Endothelial cell of umbilical vein (primary cell): Measurements from ENCODE around the gene SIVA1. TPM values are rescaled to one million over a fixed set of nuclear protein-coding genes. Genes with fewer than 3 reads are reported as not detected.

ENCODE experiments used
- BruUV-seq: library from RNA; stranded (reverse); fragments of 400-500 nt; replicated peaks from 2 replicates; lab custom pipeline; 2021; lab: Mats Ljungman, UMichigan
- CTCF ChIA-PET: fragments of 300-600, 350-600 bp; sonication (Branson Sonifier 250); formaldehyde crosslinking; loops from one replicate; lab custom pipeline; 2021; ENCODE audit warnings: antibody characterized with exemption, inconsistent platforms; lab: Charles Lee
- POLR2A ChIA-PET: fragments of 300-600, 350-600 bp; sonication (Branson Sonifier 250); formaldehyde crosslinking; loops from one replicate; lab custom pipeline; 2021; ENCODE audit warnings: antibody characterized with exemption, inconsistent platforms; lab: Charles Lee
- DNase-seq: peaks from one replicate; pipeline ENCODE4 v3.0.0-alpha.2; 2011; ENCODE audit warnings: low read depth, low spot score
- FAIRE-seq: peaks from 2 replicates; lab custom pipeline; 2011; peaks lifted over from hg19 to GRCh38; lab: Jason Lieb, UNC
- H2AFZ ChIP-seq: 2 replicates; pipeline ENCODE4 v1.6.0; 2012; ENCODE audit warnings: low read depth, low read length, control low read depth, inconsistent platforms
- H3K27ac ChIP-seq: 2 replicates; pipeline ENCODE4 v1.5.1; 2011; ENCODE audit warnings: low read depth, mild to moderate bottlenecking, control low read depth, low read length, moderate library complexity; ENCODE audit not compliant: insufficient read depth
- H3K27me3 ChIP-seq, 2 experiments: 2 replicates each; pipeline versions ENCODE4 v1.6.0 to v1.6.1; 2011; ENCODE audit warnings: low read length in 2 of 2, mixed read lengths in 1 of 2; ENCODE audit not compliant: control insufficient read depth in 2 of 2, insufficient read depth in 2 of 2
- H3K36me3 ChIP-seq, 2 experiments: 2 replicates in 1 of 2; 3 replicates in 1 of 2; pipeline ENCODE4 v1.5.1; 2011; ENCODE audit warnings: low read length in 2 of 2, mild to moderate bottlenecking in 1 of 2, moderate library complexity in 1 of 2; ENCODE audit not compliant: control insufficient read depth in 2 of 2, insufficient read depth in 2 of 2; ENCODE audit errors: extremely low read depth in 1 of 2
- H3K4me1 ChIP-seq: 3 replicates; pipeline ENCODE4 v1.5.1; 2011; ENCODE audit warnings: mild to moderate bottlenecking, low read length; ENCODE audit not compliant: control insufficient read depth, insufficient read depth; ENCODE audit errors: extremely low read depth
- H3K4me2 ChIP-seq: 2 replicates; pipeline ENCODE4 v1.6.1; 2011; ENCODE audit warnings: low read length, control low read depth, mixed read lengths; ENCODE audit not compliant: insufficient read depth
- H3K4me3 ChIP-seq, 3 experiments: fragments of 200-600 bp in 1 of 3; sonication (generic), shearing (Covaris generic) in 1 of 3; replicated peaks in 1 of 3; 2 replicates each; pipeline ENCODE4 v1.5.1; 2011 to 2016; ENCODE audit warnings: control low read depth in 3 of 3, low read length in 3 of 3, mild to moderate bottlenecking in 2 of 3, inconsistent platforms in 1 of 3, low read depth in 1 of 3, moderate library complexity in 1 of 3; ENCODE audit not compliant: insufficient read depth in 1 of 3
- H3K79me2 ChIP-seq: 2 replicates; pipeline ENCODE4 v1.6.0; 2012; ENCODE audit warnings: low read length, inconsistent platforms; ENCODE audit not compliant: control insufficient read depth, insufficient read depth
- H3K9ac ChIP-seq: replicated peaks from 2 replicates; pipeline ENCODE3; 2011; ENCODE audit warnings: low read length, control low read depth; ENCODE audit not compliant: insufficient read depth; ENCODE audit errors: extremely low read depth
- H3K9me1 ChIP-seq: replicated peaks from 3 replicates; pipeline ENCODE4 v1.6.0; 2011; ENCODE audit warnings: mild to moderate bottlenecking, low read length; ENCODE audit not compliant: control insufficient read depth, insufficient read depth; ENCODE audit errors: extremely low read depth
- H3K9me3 ChIP-seq: replicated peaks from 2 replicates; pipeline ENCODE4 v1.5.1; 2012; ENCODE audit warnings: low read length, inconsistent platforms; ENCODE audit not compliant: control insufficient read depth, insufficient read depth
- H4K20me1 ChIP-seq: replicated peaks from 2 replicates; pipeline ENCODE3; 2011; ENCODE audit warnings: mild to moderate bottlenecking, low read length; ENCODE audit not compliant: control insufficient read depth, insufficient read depth; ENCODE audit errors: extremely low read depth
- EZH2 ChIP-seq: IDR thresholded peaks from 2 replicates; pipeline ENCODE4 v1.6.1; 2012; ENCODE audit warnings: borderline replicate concordance, low read depth, mild to moderate bottlenecking, moderate library complexity, low read length, inconsistent platforms; ENCODE audit not compliant: severe bottlenecking
- FOS ChIP-seq: IDR thresholded peaks from 2 replicates; pipeline ENCODE4 v1.6.1; 2011; ENCODE audit warnings: mild to moderate bottlenecking, low read length, moderate library complexity, borderline replicate concordance; ENCODE audit not compliant: insufficient read depth
- GATA2 ChIP-seq: IDR thresholded peaks from 2 replicates; pipeline ENCODE4 v1.7.0; 2011; ENCODE audit warnings: low read depth, mild to moderate bottlenecking, moderate library complexity, mixed read lengths, low read length; ENCODE audit not compliant: insufficient read length, insufficient read depth
- JUN ChIP-seq: IDR thresholded peaks from 2 replicates; pipeline ENCODE4 v1.6.1; 2011; ENCODE audit warnings: borderline replicate concordance, low read depth; ENCODE audit not compliant: insufficient read length, insufficient read depth
- MYC ChIP-seq: IDR thresholded peaks from one replicate; pipeline ENCODE4 v1.6.1; 2011; ENCODE audit warnings: mild to moderate bottlenecking, low read depth, low read length
- POLR2A ChIP-seq: IDR thresholded peaks from 2 replicates; pipeline ENCODE4 v1.6.1; 2012; ENCODE audit warnings: low read depth, mild to moderate bottlenecking, control low read depth, low read length
- POLR2AphosphoS5 ChIP-seq: IDR thresholded peaks from 2 replicates; pipeline ENCODE4 v1.6.1; 2012; ENCODE audit warnings: low read depth, mild to moderate bottlenecking, control low read depth, low read length, moderate library complexity; ENCODE audit not compliant: insufficient read depth
- dilution Hi-C: fragments of 300-500 bp; cut with MboI; formaldehyde crosslinking; loops from one replicate; pipeline ENCODE4 v1.15.0; 2019; ENCODE audit warnings: low sequenced_read_pairs; ENCODE audit not compliant: extremely low pct_ligation_motif_present
- intact Hi-C: fragments of 100-400 bp; cut with micrococcal nuclease; formaldehyde crosslinking; loops from one replicate; pipeline ENCODE4 v1.10.0; 2022
- polyA plus RNA-seq, 4 experiments: library from polyadenylated mRNA; depleted of rRNA in 3 of 4; stranded (reverse) in 3 of 4; unstranded in 1 of 4; fragments of >200 nt; gene quantifications; 2 replicates each; pipeline versions ENCODE4 v1.2.1 to v1.2.3, GENCODE V29; 2011 to 2012; ENCODE audit warnings: missing spikeins in 1 of 4
- total RNA-seq: library from RNA; stranded (reverse); gene quantifications from 2 replicates; pipeline ENCODE4 v1.2.3, GENCODE V29; 2021
- TF ChIP-seq, protein P1 (sequence below): IDR thresholded peaks from 2 replicates; pipeline ENCODE4 v1.6.1; 2011; ENCODE audit not compliant: insufficient read depth, insufficient read length
- TF ChIP-seq, protein P2 (sequence below), 2 donors: IDR thresholded peaks; 1 replicate in 1 of 2; 2 replicates in 1 of 2; pipeline ENCODE4 v1.5.1; 2011; ENCODE audit warnings: low read length in 2 of 2, mild to moderate bottlenecking in 2 of 2, moderate library complexity in 2 of 2, control low read depth in 1 of 2, inconsistent platforms in 1 of 2, low read depth in 1 of 2; ENCODE audit not compliant: insufficient read depth in 1 of 2; ENCODE audit errors: extremely low read depth in 1 of 2

Gene SIVA1
- total and polyA plus RNA-seq, 2 donors (not counting 3 experiments of a cell fraction or from before 2014, with no cell fraction given): 101 to 299 TPM

- H3K4me3 ChIP-seq: no peak overlapping the region
- H3K27ac ChIP-seq: no peak overlapping the region
- FAIRE-seq: no peak
- H3K4me1 ChIP-seq: peaks cover 9% of the 10 kb centered on the region
- dilution Hi-C loops: no loop called here
- H3K9me1 ChIP-seq: no peaks in the 10 kb centered on the region
- H3K27me3 ChIP-seq: no peaks in the 10 kb centered on the region
- TF ChIP-seq MYC (no peak), POLR2A (no peak), POLR2AphosphoS5 (no peak), EZH2 (no peak)
- TF ChIP-seq, protein P1, sequence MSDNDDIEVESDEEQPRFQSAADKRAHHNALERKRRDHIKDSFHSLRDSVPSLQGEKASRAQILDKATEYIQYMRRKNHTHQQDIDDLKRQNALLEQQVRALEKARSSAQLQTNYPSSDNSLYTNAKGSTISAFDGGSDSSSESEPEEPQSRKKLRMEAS: no peak
- no peaks in the 10 kb centered on the region for H4K20me1 ChIP-seq
- CTCF ChIA-PET: interaction anchor here (1.6 kb wide), 1 partner anchor 52 kb away, joined by 7 read pairs; no protein-coding TSS in a partner anchor
- POLR2A ChIA-PET: no interaction called here
- no peak for DNase-seq
- peaks cover 5 to 35% of the 10 kb centered on the region in 2 experiments for H3K36me3 ChIP-seq
- H3K9me3 ChIP-seq: no peaks in the 10 kb centered on the region
- H3K4me2 ChIP-seq: no peak overlapping the region
- H2AFZ ChIP-seq: no peak overlapping the region
- intact Hi-C loops: no loop called here
- BruUV-seq: no TSS peak
- no peak overlapping the region for H3K9ac ChIP-seq
- no peaks in the 10 kb centered on the region for H3K79me2 ChIP-seq
These were observed 21.6 kb downstream of the SIVA1 start for GRCh38 chr14:104774453-104775072.

GRCh38 chr14:104775073-104775489, 22.1 kb downstream of the SIVA1 start:
- H3K27ac ChIP-seq: no peak overlapping the region
- H3K9me1 ChIP-seq: no peaks in the 10 kb centered on the region
- FAIRE-seq (no peak), DNase-seq (no peak)
- no TSS peak for BruUV-seq
- POLR2A ChIA-PET: no interaction called here
- no peak overlapping the region for H3K4me2 ChIP-seq
- no peak overlapping the region for H2AFZ ChIP-seq
- peaks cover 9% of the 10 kb centered on the region for H3K4me1 ChIP-seq
- no peak overlapping the region for H3K9ac ChIP-seq
- H3K27me3 ChIP-seq: no peaks in the 10 kb centered on the region
- H3K79me2 ChIP-seq: no peaks in the 10 kb centered on the region
- TF ChIP-seq GATA2 (no peak), EZH2 (no peak), POLR2A (no peak), MYC (no peak), POLR2AphosphoS5 (no peak), JUN (no peak), FOS (no peak)
- TF ChIP-seq, protein P2, sequence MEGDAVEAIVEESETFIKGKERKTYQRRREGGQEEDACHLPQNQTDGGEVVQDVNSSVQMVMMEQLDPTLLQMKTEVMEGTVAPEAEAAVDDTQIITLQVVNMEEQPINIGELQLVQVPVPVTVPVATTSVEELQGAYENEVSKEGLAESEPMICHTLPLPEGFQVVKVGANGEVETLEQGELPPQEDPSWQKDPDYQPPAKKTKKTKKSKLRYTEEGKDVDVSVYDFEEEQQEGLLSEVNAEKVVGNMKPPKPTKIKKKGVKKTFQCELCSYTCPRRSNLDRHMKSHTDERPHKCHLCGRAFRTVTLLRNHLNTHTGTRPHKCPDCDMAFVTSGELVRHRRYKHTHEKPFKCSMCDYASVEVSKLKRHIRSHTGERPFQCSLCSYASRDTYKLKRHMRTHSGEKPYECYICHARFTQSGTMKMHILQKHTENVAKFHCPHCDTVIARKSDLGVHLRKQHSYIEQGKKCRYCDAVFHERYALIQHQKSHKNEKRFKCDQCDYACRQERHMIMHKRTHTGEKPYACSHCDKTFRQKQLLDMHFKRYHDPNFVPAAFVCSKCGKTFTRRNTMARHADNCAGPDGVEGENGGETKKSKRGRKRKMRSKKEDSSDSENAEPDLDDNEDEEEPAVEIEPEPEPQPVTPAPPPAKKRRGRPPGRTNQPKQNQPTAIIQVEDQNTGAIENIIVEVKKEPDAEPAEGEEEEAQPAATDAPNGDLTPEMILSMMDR (IDR thresholded peaks at IDR 0.05; ENCODE audit: extremely low read depth in 1 of 2, insufficient read depth in 1 of 2, low read depth in 1 of 2, low read length in 2 of 2): no peak
- TF ChIP-seq, protein P1: no peak
- dilution Hi-C loops: no loop called here
- CTCF ChIA-PET: interaction anchor here (1.6 kb wide), 1 partner anchor 51 kb away, joined by 7 read pairs; no protein-coding TSS in a partner anchor
- intact Hi-C loops: no loop called here
- H3K4me3 ChIP-seq: no peak overlapping the region
- no peaks in the 10 kb centered on the region for H3K9me3 ChIP-seq
- H4K20me1 ChIP-seq: no peaks in the 10 kb centered on the region
- peaks cover 5 to 36% of the 10 kb centered on the region in 2 experiments for H3K36me3 ChIP-seq
